ENCODE results near the gene UBE2G2. TPM values are rescaled to one million over a fixed set of nuclear protein-coding genes. Genes with fewer than 3 reads are reported as not detected.

The UBE2G2 gene
- total RNA-seq, 2 donors from 2014 or later = 67.7 to 138 TPM

- peaks cover 4% of the 10 kb centered on the region for H3K36me3 ChIP-seq
- H3K9me3 ChIP-seq = no peaks in the 10 kb centered on the region
- TF ChIP-seq CTCF (IDR thresholded peaks at IDR 0.05) = no peak
- no peak overlapping the region for H3K4me3 ChIP-seq
- no peaks in the 10 kb centered on the region for H3K4me1 ChIP-seq (ENCODE audit: control insufficient read depth in 1 of 2, low read depth in 2 of 2)
- no peak overlapping the region for H3K27ac ChIP-seq
- no peaks in the 10 kb centered on the region for H3K27me3 ChIP-seq (replicated peaks; ENCODE audit: insufficient read depth)
- ATAC-seq (ENCODE audit: insufficient number of reproducible peaks, low FRiP score, low read depth) (no peak), DNase-seq (ENCODE audit: low spot score) (no peak)
These were observed 22.6 kb downstream of the UBE2G2 start for GRCh38 chr21:44778983-44779382.

GRCh38 chr21:44778499-44778911 lies 23.1 kb downstream of the UBE2G2 start:
- no peak for TF ChIP-seq CTCF (IDR thresholded peaks at IDR 0.05)
- H3K27me3 ChIP-seq (replicated peaks; ENCODE audit: insufficient read depth) = no peaks in the 10 kb centered on the region
- no peak for DNase-seq (ENCODE audit: low spot score)
- H3K36me3 ChIP-seq = peaks cover 6% of the 10 kb centered on the region
- H3K27ac ChIP-seq = no peak overlapping the region
- ATAC-seq (ENCODE audit: insufficient number of reproducible peaks, low FRiP score, low read depth) = no peak
- no peaks in the 10 kb centered on the region for H3K9me3 ChIP-seq
- no peaks in the 10 kb centered on the region for H3K4me1 ChIP-seq (ENCODE audit: control insufficient read depth in 1 of 2, low read depth in 2 of 2)
- H3K4me3 ChIP-seq = no peak overlapping the region

GRCh38 chr21:44778094-44778493 lies 23.5 kb downstream of the UBE2G2 start:
- no peak for ATAC-seq (ENCODE audit: insufficient number of reproducible peaks, low FRiP score, low read depth)

GRCh38 chr21:44774972-44775371 lies 26.6 kb downstream of the UBE2G2 start:
- no peak for TF ChIP-seq CTCF (IDR thresholded peaks at IDR 0.05)
- H3K27me3 ChIP-seq (replicated peaks; ENCODE audit: insufficient read depth) = no peaks in the 10 kb centered on the region
- no peak overlapping the region for H3K4me3 ChIP-seq
- no peaks in the 10 kb centered on the region for H3K4me1 ChIP-seq (ENCODE audit: control insufficient read depth in 1 of 2, low read depth in 2 of 2)
- H3K36me3 ChIP-seq = peaks cover 25% of the 10 kb centered on the region
- DNase-seq (ENCODE audit: low spot score) (no peak), ATAC-seq (ENCODE audit: insufficient number of reproducible peaks, low FRiP score, low read depth) (no peak)
- no peaks in the 10 kb centered on the region for H3K9me3 ChIP-seq
- H3K27ac ChIP-seq = no peak overlapping the region

More at GRCh38 chr21:44778094-44778493, 23.5 kb downstream of the UBE2G2 start:
- DNase-seq (ENCODE audit: low spot score) = no peak
- H3K4me3 ChIP-seq = no peak overlapping the region
- TF ChIP-seq CTCF (IDR thresholded peaks at IDR 0.05) = no peak
- H3K9me3 ChIP-seq = no peaks in the 10 kb centered on the region
- H3K4me1 ChIP-seq (ENCODE audit: control insufficient read depth in 1 of 2, low read depth in 2 of 2) = no peaks in the 10 kb centered on the region
- H3K36me3 ChIP-seq = peaks cover 10% of the 10 kb centered on the region
- H3K27ac ChIP-seq = no peak overlapping the region
- no peaks in the 10 kb centered on the region for H3K27me3 ChIP-seq (replicated peaks; ENCODE audit: insufficient read depth)

GRCh38 chr21:44773291-44773932 lies 28.2 kb downstream of the UBE2G2 start:
- ATAC-seq (ENCODE audit: insufficient number of reproducible peaks, low FRiP score, low read depth) (no peak), DNase-seq (ENCODE audit: low spot score) (no peak)
- Histone ChIP-seq H3K36me3 (peaks cover 31% of the 10 kb centered on the region), H3K27me3 (replicated peaks; ENCODE audit: insufficient read depth) (no peaks in the 10 kb centered on the region), H3K27ac (no peak overlapping the region), H3K4me3 (no peak overlapping the region), H3K9me3 (no peaks in the 10 kb centered on the region), H3K4me1 (ENCODE audit: control insufficient read depth in 1 of 2, low read depth in 2 of 2) (no peaks in the 10 kb centered on the region)
- no peak for TF ChIP-seq CTCF (IDR thresholded peaks at IDR 0.05)

Data from thoracic aorta (tissue), 2 donors.